Endothelial cell of umbilical vein (primary cell): ENCODE results near the gene SLC25A17. TPM values are rescaled to one million over a fixed set of nuclear protein-coding genes. Genes with fewer than 3 reads are reported as not detected.

Experiments
- BruUV-seq: library from RNA; stranded (reverse); fragments of 400-500 nt; replicated peaks from 2 replicates; lab custom pipeline; 2021; lab: Mats Ljungman, UMichigan
- CTCF ChIA-PET: fragments of 300-600, 350-600 bp; sonication (Branson Sonifier 250); formaldehyde crosslinking; loops from one replicate; lab custom pipeline; 2021; ENCODE audit warnings: antibody characterized with exemption, inconsistent platforms; lab: Charles Lee
- POLR2A ChIA-PET: fragments of 300-600, 350-600 bp; sonication (Branson Sonifier 250); formaldehyde crosslinking; loops from one replicate; lab custom pipeline; 2021; ENCODE audit warnings: antibody characterized with exemption, inconsistent platforms; lab: Charles Lee
- DNase-seq: peaks from one replicate; pipeline ENCODE4 v3.0.0-alpha.2; 2011; ENCODE audit warnings: low read depth, low spot score
- FAIRE-seq: peaks from 2 replicates; lab custom pipeline; 2011; peaks lifted over from hg19 to GRCh38; lab: Jason Lieb, UNC
- H2AFZ ChIP-seq: 2 replicates; pipeline ENCODE4 v1.6.0; 2012; ENCODE audit warnings: low read depth, low read length, control low read depth, inconsistent platforms
- H3K27ac ChIP-seq: 2 replicates; pipeline ENCODE4 v1.5.1; 2011; ENCODE audit warnings: low read depth, mild to moderate bottlenecking, control low read depth, low read length, moderate library complexity; ENCODE audit not compliant: insufficient read depth
- H3K27me3 ChIP-seq, 2 experiments: 2 replicates each; pipeline versions ENCODE4 v1.6.0 to v1.6.1; 2011; ENCODE audit warnings: low read length in 2 of 2, mixed read lengths in 1 of 2; ENCODE audit not compliant: control insufficient read depth in 2 of 2, insufficient read depth in 2 of 2
- H3K36me3 ChIP-seq, 2 experiments: 2 replicates in 1 of 2; 3 replicates in 1 of 2; pipeline ENCODE4 v1.5.1; 2011; ENCODE audit warnings: low read length in 2 of 2, mild to moderate bottlenecking in 1 of 2, moderate library complexity in 1 of 2; ENCODE audit not compliant: control insufficient read depth in 2 of 2, insufficient read depth in 2 of 2; ENCODE audit errors: extremely low read depth in 1 of 2
- H3K4me1 ChIP-seq: 3 replicates; pipeline ENCODE4 v1.5.1; 2011; ENCODE audit warnings: mild to moderate bottlenecking, low read length; ENCODE audit not compliant: control insufficient read depth, insufficient read depth; ENCODE audit errors: extremely low read depth
- H3K4me2 ChIP-seq: 2 replicates; pipeline ENCODE4 v1.6.1; 2011; ENCODE audit warnings: low read length, control low read depth, mixed read lengths; ENCODE audit not compliant: insufficient read depth
- H3K4me3 ChIP-seq, 3 experiments: fragments of 200-600 bp in 1 of 3; sonication (generic), shearing (Covaris generic) in 1 of 3; replicated peaks in 1 of 3; 2 replicates each; pipeline ENCODE4 v1.5.1; 2011 to 2016; ENCODE audit warnings: control low read depth in 3 of 3, low read length in 3 of 3, mild to moderate bottlenecking in 2 of 3, inconsistent platforms in 1 of 3, low read depth in 1 of 3, moderate library complexity in 1 of 3; ENCODE audit not compliant: insufficient read depth in 1 of 3
- H3K79me2 ChIP-seq: 2 replicates; pipeline ENCODE4 v1.6.0; 2012; ENCODE audit warnings: low read length, inconsistent platforms; ENCODE audit not compliant: control insufficient read depth, insufficient read depth
- H3K9ac ChIP-seq: replicated peaks from 2 replicates; pipeline ENCODE3; 2011; ENCODE audit warnings: low read length, control low read depth; ENCODE audit not compliant: insufficient read depth; ENCODE audit errors: extremely low read depth
- H3K9me1 ChIP-seq: replicated peaks from 3 replicates; pipeline ENCODE4 v1.6.0; 2011; ENCODE audit warnings: mild to moderate bottlenecking, low read length; ENCODE audit not compliant: control insufficient read depth, insufficient read depth; ENCODE audit errors: extremely low read depth
- H3K9me3 ChIP-seq: replicated peaks from 2 replicates; pipeline ENCODE4 v1.5.1; 2012; ENCODE audit warnings: low read length, inconsistent platforms; ENCODE audit not compliant: control insufficient read depth, insufficient read depth
- H4K20me1 ChIP-seq: replicated peaks from 2 replicates; pipeline ENCODE3; 2011; ENCODE audit warnings: mild to moderate bottlenecking, low read length; ENCODE audit not compliant: control insufficient read depth, insufficient read depth; ENCODE audit errors: extremely low read depth
- CTCF ChIP-seq, 2 donors: IDR thresholded peaks; 1 replicate in 1 of 2; 2 replicates in 1 of 2; pipeline ENCODE4 v1.5.1; 2011; ENCODE audit warnings: low read length in 2 of 2, mild to moderate bottlenecking in 2 of 2, moderate library complexity in 2 of 2, control low read depth in 1 of 2, inconsistent platforms in 1 of 2, low read depth in 1 of 2; ENCODE audit not compliant: insufficient read depth in 1 of 2; ENCODE audit errors: extremely low read depth in 1 of 2
- EZH2 ChIP-seq: IDR thresholded peaks from 2 replicates; pipeline ENCODE4 v1.6.1; 2012; ENCODE audit warnings: borderline replicate concordance, low read depth, mild to moderate bottlenecking, moderate library complexity, low read length, inconsistent platforms; ENCODE audit not compliant: severe bottlenecking
- FOS ChIP-seq: IDR thresholded peaks from 2 replicates; pipeline ENCODE4 v1.6.1; 2011; ENCODE audit warnings: mild to moderate bottlenecking, low read length, moderate library complexity, borderline replicate concordance; ENCODE audit not compliant: insufficient read depth
- GATA2 ChIP-seq: IDR thresholded peaks from 2 replicates; pipeline ENCODE4 v1.7.0; 2011; ENCODE audit warnings: low read depth, mild to moderate bottlenecking, moderate library complexity, mixed read lengths, low read length; ENCODE audit not compliant: insufficient read length, insufficient read depth
- JUN ChIP-seq: IDR thresholded peaks from 2 replicates; pipeline ENCODE4 v1.6.1; 2011; ENCODE audit warnings: borderline replicate concordance, low read depth; ENCODE audit not compliant: insufficient read length, insufficient read depth
- MAX ChIP-seq: IDR thresholded peaks from 2 replicates; pipeline ENCODE4 v1.6.1; 2011; ENCODE audit not compliant: insufficient read depth, insufficient read length
- MYC ChIP-seq: IDR thresholded peaks from one replicate; pipeline ENCODE4 v1.6.1; 2011; ENCODE audit warnings: mild to moderate bottlenecking, low read depth, low read length
- POLR2A ChIP-seq: IDR thresholded peaks from 2 replicates; pipeline ENCODE4 v1.6.1; 2012; ENCODE audit warnings: low read depth, mild to moderate bottlenecking, control low read depth, low read length
- POLR2AphosphoS5 ChIP-seq: IDR thresholded peaks from 2 replicates; pipeline ENCODE4 v1.6.1; 2012; ENCODE audit warnings: low read depth, mild to moderate bottlenecking, control low read depth, low read length, moderate library complexity; ENCODE audit not compliant: insufficient read depth
- dilution Hi-C: fragments of 300-500 bp; cut with MboI; formaldehyde crosslinking; loops from one replicate; pipeline ENCODE4 v1.15.0; 2019; ENCODE audit warnings: low sequenced_read_pairs; ENCODE audit not compliant: extremely low pct_ligation_motif_present
- intact Hi-C: fragments of 100-400 bp; cut with micrococcal nuclease; formaldehyde crosslinking; loops from one replicate; pipeline ENCODE4 v1.10.0; 2022
- polyA plus RNA-seq, 4 experiments: library from polyadenylated mRNA; depleted of rRNA in 3 of 4; stranded (reverse) in 3 of 4; unstranded in 1 of 4; fragments of >200 nt; gene quantifications; 2 replicates each; pipeline versions ENCODE4 v1.2.1 to v1.2.3, GENCODE V29; 2011 to 2012; ENCODE audit warnings: missing spikeins in 1 of 4
- total RNA-seq: library from RNA; stranded (reverse); gene quantifications from 2 replicates; pipeline ENCODE4 v1.2.3, GENCODE V29; 2021

The SLC25A17 gene
- total and polyA plus RNA-seq, 2 donors (not counting 3 experiments of a cell fraction or from before 2014, with no cell fraction given) = 12.2 to 25.8 TPM

- intact Hi-C loops = no loop called here
- H3K9ac ChIP-seq = no peak overlapping the region
- no peak overlapping the region for H3K4me3 ChIP-seq
- H3K36me3 ChIP-seq = peaks cover 14 to 43% of the 10 kb centered on the region in 2 experiments
- FAIRE-seq (no peak), DNase-seq (no peak)
- H4K20me1 ChIP-seq = no peaks in the 10 kb centered on the region
- H3K79me2 ChIP-seq = peaks cover 37% of the 10 kb centered on the region
- H2AFZ ChIP-seq = no peak overlapping the region
- no peaks in the 10 kb centered on the region for H3K4me1 ChIP-seq
- no TSS peak for BruUV-seq
- no peaks in the 10 kb centered on the region for H3K9me1 ChIP-seq
- TF ChIP-seq CTCF (IDR thresholded peaks at IDR 0.05; ENCODE audit: extremely low read depth in 1 of 2, insufficient read depth in 1 of 2, low read depth in 1 of 2, low read length in 2 of 2) = no peak
- TF ChIP-seq JUN = no peak
- TF ChIP-seq MAX = no peak
- no peak for TF ChIP-seq FOS
- TF ChIP-seq EZH2 = no peak
- no peak for TF ChIP-seq POLR2A
- TF ChIP-seq GATA2 = no peak
- no peak for TF ChIP-seq MYC
- TF ChIP-seq POLR2AphosphoS5 = no peak
- H3K27ac ChIP-seq = no peak overlapping the region
- dilution Hi-C loops = no loop called here
- ChIA-PET POLR2A (interaction anchor here (0.7 kb wide), 1 partner anchor 405 kb away, joined by 4 read pairs; no protein-coding TSS in a partner anchor), CTCF (no interaction called here)
- H3K9me3 ChIP-seq = no peaks in the 10 kb centered on the region
- H3K27me3 ChIP-seq = no peaks in the 10 kb centered on the region
- no peak overlapping the region for H3K4me2 ChIP-seq
Observed at GRCh38 chr22:40838486-40838885, 19.3 kb upstream of the SLC25A17 start.
